ENCODE results near the gene GARIN5A.
"Not testable (repeated sequence)": the region's sequence is repeated elsewhere in the genome, so short reads cannot be mapped to it uniquely, and the experiment has no call there.

Gene GARIN5A

GRCh38 chr19:50488389-50489194 lies 11.9 kb upstream of the GARIN5A start:
- no peak for DNase-seq (ENCODE audit: low read depth in 1 of 2, low spot score in 1 of 2)

GRCh38 chr19:50486823-50487515 lies 10.3 kb upstream of the GARIN5A start:
- DNase-seq (ENCODE audit: low read depth in 1 of 2, low spot score in 1 of 2), result no peak

- no peak for DNase-seq (ENCODE audit: low read depth in 1 of 2, low spot score in 1 of 2)
Measured at GRCh38 chr19:50485284-50485955, 8.8 kb upstream of the GARIN5A start.

- no peak for DNase-seq (ENCODE audit: low read depth in 1 of 2, low spot score in 1 of 2)
Measured at GRCh38 chr19:50482916-50483315, 6.3 kb upstream of the GARIN5A start.

GRCh38 chr19:50482271-50482855 lies 5.7 kb upstream of the GARIN5A start:
- no peak for DNase-seq (ENCODE audit: low read depth in 1 of 2, low spot score in 1 of 2)

DNA sequence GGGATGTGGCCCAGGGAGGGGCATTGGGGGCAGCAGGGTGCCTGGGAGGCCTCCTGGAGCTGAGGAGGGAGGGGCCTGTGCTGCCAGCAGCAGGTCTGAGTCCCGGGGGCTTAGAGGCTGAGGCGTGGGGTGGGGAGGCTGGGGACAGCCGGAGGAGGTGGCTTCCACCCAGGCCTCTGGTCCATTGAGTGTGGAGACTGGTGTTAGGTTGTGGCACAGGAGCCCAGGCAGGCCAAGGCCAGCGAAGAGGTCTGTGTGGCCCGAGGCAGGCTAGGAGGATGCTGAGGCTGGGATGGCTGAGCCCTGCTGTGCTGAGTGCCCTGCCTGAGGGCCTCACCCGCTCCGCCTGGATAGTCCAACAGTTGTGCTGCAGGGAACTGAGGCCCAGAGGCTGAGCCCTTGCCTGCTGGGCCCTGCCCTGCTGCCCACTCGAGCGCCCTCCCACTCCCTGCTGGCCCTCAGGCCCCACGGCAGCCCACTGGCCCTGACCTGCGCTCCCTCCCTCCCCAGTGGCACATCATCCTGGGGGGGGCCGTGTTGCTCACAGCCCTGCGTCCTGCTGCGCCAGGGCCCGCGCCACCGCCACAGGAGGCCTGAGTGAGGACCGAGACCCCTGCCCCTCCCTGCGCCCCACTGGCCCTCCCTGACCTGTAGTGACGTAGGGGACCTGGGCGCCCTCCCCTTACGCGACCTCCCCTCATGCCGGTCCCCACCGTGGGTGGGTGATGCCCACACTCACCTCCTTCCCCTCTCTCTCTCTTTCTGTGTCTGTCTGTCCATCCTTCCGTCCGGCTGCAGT lies 4.9 kb upstream of the GARIN5A start:
- no peak for DNase-seq (ENCODE audit: low read depth in 1 of 2, low spot score in 1 of 2)

- no peak for DNase-seq (ENCODE audit: low read depth in 1 of 2, low spot score in 1 of 2)
Measured at GRCh38 chr19:50480281-50481111, 3.8 kb upstream of the GARIN5A start.

- DNase-seq (ENCODE audit: low read depth in 1 of 2, low spot score in 1 of 2), result no peak
Measured at GRCh38 chr19:50479761-50480251, 3.2 kb upstream of the GARIN5A start.

- no peak for DNase-seq (ENCODE audit: low read depth in 1 of 2, low spot score in 1 of 2)
Measured at GRCh38 chr19:50478901-50479715, 2.5 kb upstream of the GARIN5A start.

DNA sequence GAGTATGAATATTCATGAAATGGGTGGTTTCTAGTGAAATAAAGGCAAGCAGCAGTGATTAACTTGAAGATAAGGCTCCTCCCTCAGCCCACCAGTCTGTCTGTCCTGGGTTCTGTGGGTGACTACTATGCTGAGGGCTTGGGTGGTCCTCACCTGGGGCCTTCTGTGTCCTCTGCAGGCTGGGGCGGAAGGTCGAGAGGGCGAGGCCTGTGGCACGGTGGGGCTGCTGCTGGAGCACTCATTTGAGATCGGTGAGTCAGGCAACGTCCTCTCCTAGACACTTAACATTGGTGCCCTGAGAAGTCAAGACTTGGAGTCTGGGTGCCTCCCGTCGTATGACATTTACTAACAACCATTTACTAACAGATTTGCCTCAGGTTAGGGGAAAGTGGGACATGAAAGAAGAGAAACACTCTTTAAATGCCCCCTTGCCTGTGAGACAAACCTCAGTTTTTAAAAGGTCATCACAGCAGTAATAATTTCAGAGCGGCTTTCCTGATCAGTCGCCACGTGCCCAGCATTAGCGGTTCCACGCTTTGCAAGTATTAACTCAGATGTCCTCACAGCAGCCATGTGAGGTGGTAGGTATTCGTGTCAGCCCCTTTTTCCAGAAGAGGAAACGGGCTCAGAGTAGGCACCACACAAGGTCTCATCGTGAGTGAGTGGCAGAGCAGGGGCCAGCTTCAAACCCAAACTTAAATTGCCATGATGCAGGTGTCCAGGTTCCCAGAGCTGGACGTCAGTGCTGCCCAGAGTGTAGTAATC lies 1.3 kb upstream of the GARIN5A start:
- no peak for DNase-seq (ENCODE audit: low read depth in 1 of 2, low spot score in 1 of 2)

GRCh38 chr19:50476907-50477238 lies 225 bp upstream of the GARIN5A start:
- no peak for DNase-seq (ENCODE audit: low read depth in 1 of 2, low spot score in 1 of 2)

DNA sequence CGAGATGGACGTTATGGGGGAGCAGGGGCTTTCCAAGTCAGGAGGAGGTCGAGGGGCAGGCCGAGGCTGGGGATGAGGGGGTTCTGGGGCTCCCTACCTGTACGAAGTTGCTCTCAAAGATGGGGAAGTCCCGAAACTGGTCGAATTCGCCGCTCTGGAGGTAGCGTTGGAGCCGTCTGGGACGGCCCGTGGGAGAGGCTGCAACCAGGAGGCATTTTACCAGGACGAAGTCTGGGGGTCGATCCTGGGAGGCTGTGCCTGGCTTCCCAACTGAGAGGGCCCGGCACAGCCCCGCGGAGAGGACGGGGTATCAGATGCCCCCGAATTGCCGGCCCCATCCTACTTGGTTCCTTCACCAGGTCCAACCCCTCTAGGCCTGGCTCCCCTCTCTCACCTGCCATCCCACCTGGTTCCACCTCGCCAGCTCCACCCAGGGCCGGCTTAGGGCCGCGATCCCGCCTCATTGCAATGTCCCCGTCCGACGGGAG lies 868 bp downstream of the GARIN5A start:
- no peak for DNase-seq (ENCODE audit: low read depth in 1 of 2, low spot score in 1 of 2)

DNA sequence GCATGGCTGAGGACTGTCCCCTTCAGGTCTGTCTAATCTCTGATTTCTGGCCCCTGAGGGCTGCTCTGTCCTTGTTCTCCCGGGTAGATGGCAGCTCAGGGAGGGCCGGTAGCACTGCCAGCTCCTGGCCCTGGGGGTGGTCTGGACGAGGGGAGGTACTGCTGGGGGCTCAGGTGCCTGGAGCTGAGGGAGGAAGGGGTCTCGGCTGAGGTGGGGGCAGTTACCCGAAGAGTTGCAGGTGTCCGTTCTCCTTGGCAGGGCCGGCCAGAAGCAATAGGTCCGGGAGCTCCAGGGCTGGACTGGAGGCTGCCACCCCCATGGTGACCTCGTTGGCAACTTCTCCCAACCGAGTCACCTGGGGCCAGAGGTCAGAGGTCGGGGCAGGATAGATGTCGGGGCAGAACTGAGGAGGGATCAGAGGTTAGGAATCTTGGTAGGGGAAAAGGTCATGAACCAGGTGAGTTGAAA lies 1.5 kb downstream of the GARIN5A start:
- no peak for DNase-seq (ENCODE audit: low read depth in 1 of 2, low spot score in 1 of 2)

DNA sequence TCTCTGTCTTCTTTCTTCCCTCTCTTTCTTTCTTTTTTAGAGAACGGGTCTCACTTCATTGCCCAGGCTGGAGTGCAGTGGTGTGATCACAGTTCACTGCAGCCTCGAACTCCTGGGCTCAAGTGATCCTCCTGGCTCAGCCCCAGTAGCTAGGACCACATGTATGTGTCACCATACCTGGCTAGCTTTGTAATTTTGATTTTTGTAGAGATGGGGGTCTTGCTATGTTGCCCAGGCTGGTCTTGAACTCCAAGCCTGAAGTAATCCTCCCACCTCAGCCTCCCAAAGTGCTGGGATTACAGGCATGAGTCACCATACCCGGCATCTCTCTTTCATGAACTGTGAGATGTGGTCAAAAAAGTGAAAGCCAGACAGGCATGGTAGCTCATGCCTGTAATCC lies 3.3 kb downstream of the GARIN5A start:
- DNase-seq (ENCODE audit: low read depth in 1 of 2, low spot score in 1 of 2), result not testable (repeated sequence)

DNA sequence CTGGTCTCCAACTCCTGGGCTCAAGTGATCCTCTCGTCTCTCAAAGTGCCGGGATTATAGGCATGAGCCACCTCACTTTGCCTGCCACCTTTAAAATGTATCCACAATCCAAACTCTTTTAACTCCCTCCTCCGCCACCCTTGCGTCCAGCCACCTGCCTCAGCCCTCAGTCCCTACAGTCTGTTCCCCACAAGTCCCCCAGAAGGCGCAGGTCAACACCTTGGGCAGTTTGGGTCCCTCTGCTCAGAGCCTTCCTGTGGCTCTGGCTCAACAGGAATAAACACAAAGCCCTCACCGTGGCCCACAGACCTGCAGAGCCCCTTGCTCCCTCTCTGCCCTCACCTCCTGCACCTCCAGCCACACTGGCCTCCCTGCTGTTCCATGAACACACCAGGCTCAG lies 7.8 kb downstream of the GARIN5A start:
- DNase-seq (ENCODE audit: low read depth in 1 of 2, low spot score in 1 of 2), result no peak

DNA sequence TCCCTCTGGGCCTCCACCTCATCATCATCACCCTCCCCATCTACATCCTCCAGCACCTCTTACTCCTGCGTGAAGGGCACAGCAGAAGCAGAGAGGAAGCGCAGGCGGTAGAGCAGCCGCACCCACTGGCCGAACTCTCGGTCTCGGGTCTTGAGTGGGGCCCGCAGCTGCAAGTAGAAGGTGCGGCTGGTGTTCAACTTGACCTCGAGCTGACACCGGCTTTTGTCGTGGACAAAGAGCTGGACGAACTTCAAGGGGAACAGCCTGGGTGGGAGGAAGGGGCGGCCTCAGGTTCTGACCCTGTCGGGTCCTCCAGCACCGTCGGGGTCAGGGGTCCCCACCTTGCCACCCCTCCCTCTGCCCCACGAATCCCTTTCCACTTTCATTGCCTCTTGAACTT lies 9.1 kb downstream of the GARIN5A start:
- no peak for DNase-seq (ENCODE audit: low read depth in 1 of 2, low spot score in 1 of 2)

DNA sequence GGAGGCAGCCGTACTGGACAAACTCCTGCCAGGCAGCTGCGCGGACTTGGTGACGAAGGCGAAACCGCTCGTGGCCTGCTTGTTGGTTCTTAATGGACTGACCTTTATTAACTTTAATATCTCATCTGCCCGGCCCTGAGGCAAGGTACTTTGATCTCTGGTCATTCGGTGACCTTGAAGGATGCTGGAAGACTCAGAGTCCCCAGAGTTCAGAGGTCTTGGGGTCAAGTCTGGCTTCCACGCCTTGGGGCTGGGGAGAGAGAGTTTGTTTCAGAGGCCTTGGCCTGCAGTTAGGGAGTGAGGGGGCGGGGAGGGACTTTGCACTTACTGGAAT lies 10.0 kb downstream of the GARIN5A start:
- DNase-seq (ENCODE audit: low read depth in 1 of 2, low spot score in 1 of 2), result no peak

GRCh38 chr19:50465986-50466705 lies 10.5 kb downstream of the GARIN5A start:
- no peak for DNase-seq (ENCODE audit: low read depth in 1 of 2, low spot score in 1 of 2)

All from activated T-helper 1 cell treated with anti-CD3 and anti-CD28 coated beads, Interleukin-2, amount 50 U/mL, for 16 hours (primary cell).